ENCODE results near the gene RPP14. TPM values are rescaled to one million over a fixed set of nuclear protein-coding genes. Genes with fewer than 3 reads are reported as not detected.

RPP14 gene
- total RNA-seq (2014; rRNA removed; shearing (Covaris generic)) = 16.3 and 19.6 TPM in 2 replicates

GRCh38 chr3:58305882-58306711 lies at the start of gene RPP14, which contains the start of gene HTD2:
Gene RPP14, plus strand, starts transcription at chr3:58306245. Its CDS starts 4,085 bp downstream, at chr3:58310330.
Gene HTD2, plus strand, starts transcription at chr3:58306520. Its CDS starts 11,094 bp downstream, at chr3:58317614.

GRCh38 chr3:58332575-58333188 lies 26.6 kb downstream of the RPP14 start, which contains the start of gene PXK:
Gene PXK, plus strand, starts transcription at chr3:58332892. Its CDS starts 97 bp downstream, at chr3:58332989.

Small RNAs within 50 kb of the gene (small RNA-seq; reads per million reads assigned to genes)
- not detected for gene AC098479.1

Other genes starting within 250 kb of the RPP14 start
- gene DNASE1L3, start 95.3 kb upstream of the RPP14 start, total RNA-seq (2014; rRNA removed; shearing (Covaris generic)) = not detected in 2 replicates
- 10.4 and 11.2 TPM in 2 replicates for gene ABHD6, start 68.5 kb upstream of the RPP14 start, total RNA-seq (2014; rRNA removed; shearing (Covaris generic))
- 2.8 and 3.3 TPM in 2 replicates for gene HTD2, start 275 bp downstream of the RPP14 start, total RNA-seq (2014; rRNA removed; shearing (Covaris generic))
- gene PXK, start 26.6 kb downstream of the RPP14 start, total RNA-seq (2014; rRNA removed; shearing (Covaris generic)) = 28.2 and 31.5 TPM in 2 replicates
- gene PDHB, start 127.6 kb downstream of the RPP14 start, total RNA-seq (2014; rRNA removed; shearing (Covaris generic)) = 309 and 330 TPM in 2 replicates
- 10.0 and 14.9 TPM in 2 replicates for gene KCTD6, start 185.9 kb downstream of the RPP14 start, total RNA-seq (2014; rRNA removed; shearing (Covaris generic))
- gene ACOX2, start 230.9 kb downstream of the RPP14 start, total RNA-seq (2014; rRNA removed; shearing (Covaris generic)) = 25.9 and 28.7 TPM in 2 replicates